ENCODE results near the gene MYL12B.
"Not testable (repeated sequence)": the region's sequence is repeated elsewhere in the genome, so short reads cannot be mapped to it uniquely, and the experiment has no call there.

The MYL12B gene

GRCh38 chr18:3297025-3297984, 35.4 kb downstream of the MYL12B start:
- DNase-seq (ENCODE audit: low read depth) = peak; percentile 87

- no peak for DNase-seq (ENCODE audit: low read depth)
These were observed 42.9 kb downstream of the MYL12B start for GRCh38 chr18:3304832-3305231.

DNA sequence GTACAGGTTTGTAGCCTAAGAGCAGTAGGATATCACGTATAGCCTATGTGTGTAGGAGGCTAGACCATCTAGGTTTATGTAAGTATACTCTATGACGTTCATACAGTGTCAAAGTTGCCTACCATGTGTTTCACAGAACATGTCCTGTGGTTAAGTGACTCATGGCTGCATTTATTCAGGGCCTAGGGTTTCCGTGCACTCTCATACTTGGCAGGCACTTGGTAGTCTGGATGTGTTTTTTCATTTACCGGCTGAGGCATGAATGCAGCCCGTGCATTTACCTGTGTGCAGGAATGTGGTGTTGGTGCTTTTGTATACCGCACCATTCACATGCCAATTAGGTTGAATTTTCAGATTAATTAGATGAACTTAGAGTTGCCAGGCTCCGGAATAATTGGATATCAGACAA, 43.4 kb downstream of the MYL12B start:
- DNase-seq (ENCODE audit: low read depth) = peak; percentile 8

DNA sequence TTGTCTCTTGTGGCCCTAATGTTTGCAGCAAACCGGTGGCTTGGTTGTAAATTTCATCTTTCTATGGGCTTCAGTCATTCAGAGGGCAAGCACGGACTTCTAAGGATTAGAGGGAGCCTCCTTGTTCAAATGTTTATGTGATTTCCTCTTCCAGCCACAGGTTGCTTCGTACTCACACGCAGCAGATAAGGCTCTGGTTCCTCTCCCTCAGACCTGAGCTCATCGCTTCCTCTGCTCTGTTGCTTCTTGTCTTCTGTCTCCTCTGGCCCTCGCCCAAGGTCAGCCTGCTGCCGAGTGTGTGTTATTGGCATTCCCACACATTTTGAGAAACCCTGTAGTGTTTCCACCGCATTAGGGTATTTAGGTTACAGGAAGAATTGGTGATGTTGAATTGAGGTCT, 44.0 kb downstream of the MYL12B start:
- DNase-seq (ENCODE audit: low read depth) = no peak

DNA sequence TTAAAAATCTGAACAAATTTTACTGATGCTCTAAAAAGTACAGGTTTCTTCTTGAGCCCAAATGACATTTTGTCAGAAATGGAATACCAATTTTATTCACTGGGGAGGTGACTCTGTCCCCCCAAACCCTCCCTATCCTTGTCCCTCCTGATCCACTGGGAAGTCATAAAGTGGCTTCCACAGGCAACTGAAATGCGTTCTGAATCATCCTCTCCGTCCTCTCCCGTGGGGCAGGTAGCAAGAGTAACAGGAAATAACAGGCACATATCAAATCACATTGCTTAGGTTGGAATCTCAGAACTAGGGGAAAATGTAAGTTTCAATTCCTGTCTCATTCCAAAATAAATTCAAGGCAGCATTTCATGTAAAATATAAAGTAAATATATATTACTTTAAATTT, 44.5 kb downstream of the MYL12B start:
- DNase-seq (ENCODE audit: low read depth) = no peak

GRCh38 chr18:3313685-3314084, 51.8 kb downstream of the MYL12B start:
- DNase-seq (ENCODE audit: low read depth) = no peak

DNA sequence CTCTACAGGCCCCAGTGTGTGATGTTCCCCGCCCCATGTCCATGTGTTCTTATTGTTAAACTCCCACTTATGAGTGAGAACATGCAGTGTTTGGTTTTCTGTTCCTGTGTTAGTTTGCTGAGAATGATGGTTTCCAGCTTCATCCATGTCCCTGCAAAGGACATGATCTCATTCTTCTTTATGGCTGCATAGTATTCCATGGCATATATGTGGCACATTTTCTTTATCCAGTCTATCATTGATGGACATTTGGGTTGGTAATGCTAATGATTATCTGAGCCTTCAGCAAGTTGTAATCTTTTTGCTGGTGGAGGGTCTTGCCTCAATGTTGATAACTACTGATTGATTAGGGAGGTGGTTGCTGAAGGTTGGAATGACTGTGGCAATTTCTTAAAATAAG, 53.4 kb downstream of the MYL12B start:
- not testable (repeated sequence) for DNase-seq (ENCODE audit: low read depth)

DNA sequence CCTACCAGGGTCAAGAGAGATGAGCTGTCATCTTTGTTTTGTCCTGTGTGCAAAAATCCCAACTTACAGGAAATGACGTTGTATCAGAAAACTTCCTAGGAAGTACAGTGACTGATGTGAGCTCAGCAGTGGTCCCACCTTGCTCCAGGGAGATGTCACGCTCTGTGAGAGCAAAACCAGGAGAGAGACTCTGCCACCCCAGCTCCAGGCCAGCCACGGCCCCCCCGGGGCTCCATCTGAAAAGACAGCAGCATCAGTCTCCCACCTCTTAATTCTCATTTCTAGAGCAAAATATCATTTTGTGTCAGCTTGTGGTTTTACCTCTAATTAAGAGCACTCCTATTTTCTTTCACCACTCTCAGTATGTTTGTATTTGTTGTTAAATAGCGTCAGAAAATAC, 57.5 kb downstream of the MYL12B start:
- DNase-seq (ENCODE audit: low read depth) = no peak

GRCh38 chr18:3319894-3320454, 58.0 kb downstream of the MYL12B start:
- DNase-seq (ENCODE audit: low read depth) = no peak

DNA sequence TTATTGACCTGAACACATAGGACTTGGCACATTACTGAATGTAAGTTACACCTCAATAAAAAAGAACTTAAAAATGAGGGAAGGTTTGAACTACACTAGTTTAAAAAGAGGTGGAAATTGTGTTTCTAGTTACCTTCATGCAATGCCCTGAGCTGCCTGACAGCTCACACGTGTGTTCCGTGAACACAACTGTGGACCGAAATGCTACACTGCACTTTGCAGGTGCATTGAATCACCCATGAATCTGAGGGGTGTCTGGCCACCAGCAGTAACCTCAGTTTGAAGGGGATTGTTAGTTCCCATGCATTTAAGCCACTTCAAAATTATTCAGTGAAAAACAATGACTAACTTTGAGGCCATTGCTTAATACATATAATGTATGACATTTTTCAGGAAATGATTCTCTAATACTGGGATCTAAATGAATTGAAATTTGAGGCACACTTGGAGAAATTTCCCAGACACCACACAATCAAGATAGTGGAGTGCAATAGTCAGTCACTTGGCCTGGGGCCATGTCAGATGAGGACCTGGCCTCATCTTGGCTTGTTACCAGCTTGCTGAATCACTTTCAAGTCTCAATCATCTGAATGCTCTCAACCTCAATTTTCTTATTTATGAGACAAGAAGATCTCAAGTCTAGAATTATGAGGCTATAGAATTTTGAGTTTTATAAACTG, 59.3 kb downstream of the MYL12B start:
- DNase-seq (ENCODE audit: low read depth) = no peak

DNA sequence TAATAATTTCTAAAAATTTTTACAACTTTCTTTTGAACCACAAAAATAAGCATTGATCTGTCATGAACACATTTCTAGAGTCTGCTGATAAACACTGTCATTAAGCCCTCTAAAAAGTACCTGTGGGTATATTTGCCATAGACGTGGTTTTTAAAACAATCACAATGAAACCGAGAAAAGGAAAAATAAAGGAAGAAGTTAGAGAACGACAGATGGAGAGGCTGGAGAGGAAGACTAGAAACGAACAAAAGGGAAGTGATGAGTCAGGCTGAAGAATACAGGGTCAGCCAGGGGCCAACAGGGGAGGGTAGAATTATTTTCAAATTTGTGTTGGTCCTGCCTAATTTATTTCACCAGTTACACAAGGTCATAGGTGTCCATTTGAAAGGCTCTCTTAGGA, 62.0 kb downstream of the MYL12B start:
- DNase-seq (ENCODE audit: low read depth) = no peak
